Fibroblast of pulmonary artery (primary cell): Measurements from ENCODE around the gene RALB.

Source experiments
- DNase-seq: peaks from one replicate; pipeline ENCODE4 v3.0.0-alpha.2; 2010; ENCODE audit warnings: low read depth
- H3K4me3 ChIP-seq: replicated peaks from 2 replicates; pipeline ENCODE4 v1.5.1; 2011; ENCODE audit warnings: low read depth, mild to moderate bottlenecking, control low read depth, low read length, moderate library complexity
- CTCF ChIP-seq: IDR thresholded peaks from 2 replicates; pipeline ENCODE4 v1.5.1; 2011; ENCODE audit warnings: mild to moderate bottlenecking, control low read depth, low read length, inconsistent platforms; ENCODE audit errors: missing control alignments

The RALB gene

GRCh38 chr2:120332384-120332783, 79.7 kb downstream of the RALB start:
- no peak for TF ChIP-seq CTCF
- no peak for DNase-seq

GRCh38 chr2:120334068-120334467, 81.4 kb downstream of the RALB start:
- no peak for DNase-seq
- no peak overlapping the region for H3K4me3 ChIP-seq
- no peak for TF ChIP-seq CTCF

More at GRCh38 chr2:120332384-120332783, 79.7 kb downstream of the RALB start:
- H3K4me3 ChIP-seq = no peak overlapping the region

DNA sequence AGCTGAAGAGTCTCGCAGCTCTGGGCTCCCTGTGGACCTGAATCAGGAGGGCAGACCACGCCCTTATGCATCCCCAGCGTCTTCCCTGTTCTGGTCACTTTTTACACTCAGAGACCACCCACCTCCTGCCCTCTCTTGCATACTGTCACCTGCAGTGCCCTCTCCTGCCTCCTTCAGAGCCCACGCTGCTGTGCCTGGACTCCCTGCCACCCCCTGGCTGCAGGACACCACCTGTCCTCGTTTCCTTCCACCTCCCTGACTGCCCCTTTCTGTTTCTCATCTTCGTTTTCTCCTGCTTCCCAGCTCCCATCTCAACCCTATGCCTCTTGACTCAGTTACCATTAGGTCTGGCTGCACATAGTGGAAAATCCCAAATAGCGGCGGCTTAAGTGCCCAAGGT, 84.1 kb downstream of the RALB start:
- no peak for DNase-seq
- H3K4me3 ChIP-seq = no peak overlapping the region
- TF ChIP-seq CTCF = no peak

- no peak for DNase-seq
- no peak for TF ChIP-seq CTCF
- H3K4me3 ChIP-seq = no peak overlapping the region
Observed at GRCh38 chr2:120338015-120338414, 85.4 kb downstream of the RALB start.

GRCh38 chr2:120341977-120342376, 89.3 kb downstream of the RALB start:
- no peak for DNase-seq
- TF ChIP-seq CTCF = no peak
- H3K4me3 ChIP-seq = no peak overlapping the region

GRCh38 chr2:120342446-120342845, 89.8 kb downstream of the RALB start:
- no peak overlapping the region for H3K4me3 ChIP-seq
- DNase-seq = no peak
- no peak for TF ChIP-seq CTCF

- DNase-seq = no peak
- TF ChIP-seq CTCF = no peak
- no peak overlapping the region for H3K4me3 ChIP-seq
Observed at GRCh38 chr2:120343100-120343432, 90.4 kb downstream of the RALB start.
